Activated CD4-positive, alpha-beta T cell treated with anti-CD3 and anti-CD28 coated beads, Interleukin-2, Interleukin-6, amounts not matched to agents 100 ng/mL and 50 ng/mL, durations not matched to agents 16 hours and 8 hours (primary cell): Measurements from ENCODE around the gene RANBP10.

ENCODE experiments used
- DNase-seq: peaks from one replicate; pipeline ENCODE4 v3.0.0-alpha.2; 2020

RANBP10 gene

GRCh38 chr16:67736858-67737257 lies 69.5 kb downstream of the RANBP10 start:
- DNase-seq: no peak

GRCh38 chr16:67734731-67735201 lies 71.6 kb downstream of the RANBP10 start:
- no peak for DNase-seq

GRCh38 chr16:67733734-67734470 lies 72.5 kb downstream of the RANBP10 start:
- DNase-seq: no peak

GRCh38 chr16:67731753-67732095 lies 74.6 kb downstream of the RANBP10 start:
- no peak for DNase-seq

GRCh38 chr16:67731071-67731752 lies 75.1 kb downstream of the RANBP10 start:
- DNase-seq: no peak

DNA sequence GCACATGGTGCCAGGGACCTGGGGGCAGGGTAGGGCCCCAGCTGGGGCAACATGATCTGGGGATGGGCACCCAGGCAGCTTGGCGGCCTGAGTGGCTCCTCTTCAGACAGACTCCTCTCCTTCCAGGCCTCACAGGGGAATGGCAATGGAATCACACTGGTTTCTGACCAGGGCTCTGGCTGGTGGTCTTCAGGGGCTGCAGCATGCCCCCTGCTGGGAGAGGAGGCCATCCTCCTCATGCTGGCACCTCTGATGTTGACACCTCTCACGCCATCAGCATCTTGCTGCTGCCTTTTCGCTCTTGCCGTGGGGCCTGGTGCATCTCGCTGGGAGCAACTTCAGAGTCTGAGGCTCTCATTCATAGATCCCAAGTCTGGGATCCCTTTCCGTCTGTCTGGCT lies 76.0 kb downstream of the RANBP10 start:
- no peak for DNase-seq

DNA sequence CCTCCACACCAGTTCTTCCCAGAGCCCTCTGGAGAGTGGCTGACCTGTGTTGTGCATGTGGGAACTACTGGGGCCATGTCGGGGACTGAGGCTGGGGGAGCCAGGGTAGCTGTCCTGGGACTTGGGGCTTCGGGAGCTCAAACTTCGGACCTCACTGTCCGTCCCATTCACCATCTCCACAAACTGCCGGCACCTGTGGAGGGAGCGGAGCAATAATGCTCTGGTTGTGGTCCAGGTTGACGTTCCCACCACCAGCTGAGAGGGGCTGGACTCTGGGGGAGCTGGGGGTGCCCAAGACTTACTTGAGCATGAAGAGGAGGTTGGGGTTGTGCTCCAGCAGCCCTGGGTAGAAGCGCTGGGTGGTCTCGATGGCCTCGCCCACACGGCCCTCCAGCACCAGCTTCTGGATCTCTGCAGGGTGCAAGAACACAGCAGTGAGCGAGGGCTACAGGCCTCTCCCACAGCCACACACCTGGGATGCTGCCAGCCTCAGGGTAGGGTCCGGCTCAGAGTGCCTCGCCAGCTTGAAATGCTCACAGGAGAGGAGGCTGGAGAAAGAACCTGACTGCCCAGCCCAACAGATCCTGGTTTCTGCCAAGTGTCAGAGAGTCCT lies 76.6 kb downstream of the RANBP10 start:
- DNase-seq: no peak

- DNase-seq: no peak
Observed at GRCh38 chr16:67727521-67728485, 78.6 kb downstream of the RANBP10 start.

DNA sequence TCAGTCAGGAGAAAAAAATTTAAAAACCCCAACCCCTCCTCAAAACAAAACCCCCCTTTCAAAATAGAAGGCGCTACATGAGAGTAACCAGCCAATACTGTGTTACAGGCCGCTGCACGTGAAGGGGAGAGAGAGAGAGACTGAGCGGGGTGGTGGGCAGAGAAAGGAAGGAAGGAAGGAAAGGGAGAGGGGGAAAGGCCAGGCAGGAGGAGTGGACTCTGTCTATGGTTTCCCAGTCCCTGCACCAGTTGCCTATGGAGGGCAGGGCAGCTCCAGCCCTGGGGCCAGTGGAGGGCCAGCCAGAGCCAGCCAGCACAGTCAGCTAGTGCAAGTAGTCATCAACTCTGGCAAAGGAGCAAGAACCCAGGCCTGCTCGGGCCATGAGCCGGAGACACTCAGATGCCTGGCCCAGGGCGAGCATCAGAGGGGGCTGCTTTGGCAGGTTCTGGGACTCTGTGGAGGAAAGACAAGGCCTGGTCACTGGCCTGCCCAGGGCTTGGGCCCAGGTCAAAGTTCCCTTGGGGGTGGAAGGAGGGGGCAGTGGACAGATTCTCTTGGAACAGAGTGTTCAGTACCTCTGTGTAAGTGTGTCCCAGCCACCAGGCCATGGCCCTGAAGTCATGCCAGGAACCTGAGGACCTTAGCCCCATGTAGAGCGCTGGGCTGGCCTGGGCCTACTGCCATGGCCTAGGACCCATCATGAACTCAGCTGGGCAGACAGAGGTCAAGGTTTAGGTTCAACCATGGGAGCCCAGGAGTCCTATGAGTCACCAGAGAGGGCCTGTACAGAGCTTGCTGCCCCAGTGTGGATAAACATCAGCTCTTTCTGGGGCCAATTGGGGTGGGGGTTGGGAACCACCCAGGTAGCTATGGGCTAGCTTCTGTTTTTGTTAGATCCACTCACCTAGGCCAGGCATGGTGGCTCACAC lies 80.0 kb downstream of the RANBP10 start:
- DNase-seq: no peak

GRCh38 chr16:67723911-67724305 lies 82.5 kb downstream of the RANBP10 start:
- no peak for DNase-seq

DNA sequence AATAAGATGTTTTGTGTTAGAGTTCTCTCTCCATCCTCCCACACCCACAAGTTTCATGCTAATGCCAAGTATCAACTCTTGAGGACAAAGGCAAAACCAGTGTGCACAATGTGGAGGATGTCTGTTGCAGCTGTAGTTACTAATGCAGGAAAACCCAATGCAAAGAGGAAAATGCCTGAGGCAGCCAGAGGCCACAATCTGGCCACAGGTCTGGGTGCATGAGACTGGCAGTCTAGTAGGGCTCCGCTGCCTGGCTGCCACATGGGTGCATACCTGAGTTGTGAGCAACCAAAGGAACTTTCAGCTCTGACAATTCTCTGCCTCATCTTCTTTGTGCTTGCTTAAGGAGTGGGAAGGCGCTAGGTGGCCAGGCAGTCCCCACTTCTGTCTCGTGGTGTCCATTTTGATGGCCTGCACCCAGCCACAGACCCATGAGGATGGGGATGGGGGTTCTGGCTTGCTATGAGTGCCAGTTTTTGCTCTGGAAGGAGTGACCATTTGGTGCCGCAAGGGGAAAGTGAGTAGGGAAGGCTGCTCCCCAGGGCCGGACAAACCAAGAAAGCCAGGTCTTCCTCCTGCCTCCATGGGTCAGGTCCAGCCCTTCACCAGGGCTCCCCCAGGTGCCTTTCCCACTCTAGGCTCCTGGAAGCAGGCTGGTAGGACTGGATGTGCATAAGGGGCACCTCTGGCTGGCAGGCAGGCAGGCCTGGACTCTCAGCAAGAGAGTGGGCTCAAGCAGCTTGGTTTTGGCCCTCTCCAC lies 83.0 kb downstream of the RANBP10 start:
- DNase-seq: no peak

GRCh38 chr16:67720236-67720635 lies 86.1 kb downstream of the RANBP10 start:
- DNase-seq: no peak

- peak; percentile 27 for DNase-seq
Observed at GRCh38 chr16:67719778-67720144, 86.6 kb downstream of the RANBP10 start.

DNA sequence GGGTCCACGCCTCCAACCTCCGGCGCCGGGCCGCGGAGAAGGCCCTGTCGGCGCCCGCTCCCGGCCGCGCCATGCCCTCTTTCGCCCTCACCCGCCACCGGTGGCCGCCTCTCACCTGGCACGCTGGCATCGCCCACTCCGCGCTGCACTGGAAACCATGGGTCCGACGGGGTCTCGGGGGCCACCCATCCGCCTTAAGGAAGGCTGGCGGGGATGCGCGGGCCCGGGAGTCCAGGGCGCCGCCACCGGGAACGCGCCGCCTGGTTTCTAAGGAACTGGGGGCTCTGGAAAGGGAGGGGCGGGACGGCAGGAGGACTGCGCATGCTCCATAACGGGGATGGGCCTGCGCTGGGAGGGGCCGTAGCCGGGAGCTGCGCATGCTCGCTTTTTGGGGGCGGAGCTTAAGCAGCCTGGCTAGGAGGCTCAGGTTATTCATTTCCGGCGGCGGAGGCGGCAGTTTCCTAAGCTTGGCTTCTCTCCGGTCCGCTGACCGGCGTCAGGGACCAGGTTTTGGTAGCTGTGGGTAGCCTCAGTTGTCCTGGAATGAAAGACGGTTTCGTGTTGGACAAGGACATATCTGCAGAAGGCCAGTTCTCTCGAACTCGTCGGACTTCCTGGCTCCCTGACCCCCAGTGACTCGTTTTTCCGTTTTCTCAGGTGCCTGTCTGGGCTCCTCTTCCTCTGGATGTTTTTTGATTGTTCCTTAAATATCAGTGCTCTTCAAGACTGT lies 87.1 kb downstream of the RANBP10 start, which contains the start of gene GFOD2:
GFOD2 (minus strand) TSS at position 269 of the 730 bp plus-strand sequence. CDS start 33,601 bp downstream, outside the sequence.
- peak; percentile 98 for DNase-seq

- no peak for DNase-seq
Observed at GRCh38 chr16:67718668-67719047, 87.7 kb downstream of the RANBP10 start.

DNA sequence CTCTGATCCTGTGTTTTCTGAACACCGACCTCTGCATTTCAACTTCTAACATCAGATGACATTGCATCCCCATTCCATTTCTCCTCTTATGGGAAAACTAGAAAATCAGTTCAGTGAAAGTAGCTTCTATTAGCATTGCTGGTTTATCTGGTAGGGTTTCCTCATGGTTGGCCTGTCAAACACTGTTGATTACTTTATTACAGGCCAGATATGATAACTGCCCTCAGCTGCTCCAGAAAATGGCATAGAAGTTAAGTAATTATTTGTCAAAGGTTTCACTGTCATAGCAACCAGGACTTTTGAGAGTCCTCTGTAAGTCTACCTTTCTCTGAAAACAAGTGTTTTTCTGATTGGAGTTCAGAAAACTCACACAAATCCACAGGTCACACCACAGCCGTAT lies 90.3 kb downstream of the RANBP10 start:
- DNase-seq: no peak

DNA sequence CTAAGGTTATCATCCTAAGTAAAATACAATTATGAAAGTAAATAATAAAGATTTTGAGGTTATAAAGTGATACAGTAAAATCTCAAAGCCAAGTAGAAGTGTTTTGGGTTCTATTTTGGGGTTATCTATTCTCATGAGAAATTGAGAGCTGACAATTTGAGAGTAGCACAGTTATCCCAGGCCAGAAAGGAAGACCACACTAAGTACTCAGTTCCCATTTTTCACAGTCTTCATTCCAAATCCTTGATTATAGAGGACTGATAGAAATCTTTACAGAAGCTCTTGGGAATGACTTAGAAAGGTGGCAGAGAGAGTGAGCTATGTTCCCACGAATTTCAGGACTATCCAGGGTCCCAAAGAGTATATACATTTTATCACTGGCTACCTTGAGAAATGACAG lies 91.8 kb downstream of the RANBP10 start:
- no peak for DNase-seq

GRCh38 chr16:67713647-67714273 lies 92.6 kb downstream of the RANBP10 start:
- no peak for DNase-seq

DNA sequence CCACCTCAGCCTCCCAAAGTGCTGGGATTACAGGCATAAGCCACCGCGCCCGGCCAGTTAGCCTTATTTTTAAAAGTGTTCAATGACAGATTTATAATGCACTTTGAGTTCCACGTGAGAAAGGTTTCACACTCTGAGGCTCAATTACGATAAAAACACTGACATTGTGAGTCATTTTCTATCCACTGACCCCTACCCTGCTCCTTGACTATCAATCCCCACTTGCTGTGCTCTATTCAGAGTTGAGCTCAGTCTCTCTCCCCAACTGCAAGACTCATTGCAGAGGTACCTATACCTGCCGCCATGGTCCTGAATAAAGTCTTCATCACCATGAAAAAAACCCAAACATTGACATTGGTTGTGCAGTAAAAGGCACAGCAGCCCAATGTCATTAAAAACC lies 95.8 kb downstream of the RANBP10 start:
- no peak for DNase-seq

GRCh38 chr16:67709050-67709449 lies 97.3 kb downstream of the RANBP10 start:
- DNase-seq: no peak
